GM21423 (cell line): ENCODE measurements around the gene POLD2.
"Not testable (repeated sequence)": the region's sequence is repeated elsewhere in the genome, so short reads cannot be mapped to it uniquely, and the experiment has no call there.

Experiments
- ATAC-seq: cut with Tn5 transposase; IDR thresholded peaks from one replicate; pipeline ENCODE4 v1.9.1; 2021; ENCODE audit warnings: mild to moderate bottlenecking, moderate library complexity; ENCODE audit not compliant: unreplicated experiment

POLD2 gene

GRCh38 chr7:44139311-44140010, 16.1 kb upstream of the POLD2 start:
- no peak for ATAC-seq

GRCh38 chr7:44138698-44139097, 15.3 kb upstream of the POLD2 start:
- no peak for ATAC-seq

DNA sequence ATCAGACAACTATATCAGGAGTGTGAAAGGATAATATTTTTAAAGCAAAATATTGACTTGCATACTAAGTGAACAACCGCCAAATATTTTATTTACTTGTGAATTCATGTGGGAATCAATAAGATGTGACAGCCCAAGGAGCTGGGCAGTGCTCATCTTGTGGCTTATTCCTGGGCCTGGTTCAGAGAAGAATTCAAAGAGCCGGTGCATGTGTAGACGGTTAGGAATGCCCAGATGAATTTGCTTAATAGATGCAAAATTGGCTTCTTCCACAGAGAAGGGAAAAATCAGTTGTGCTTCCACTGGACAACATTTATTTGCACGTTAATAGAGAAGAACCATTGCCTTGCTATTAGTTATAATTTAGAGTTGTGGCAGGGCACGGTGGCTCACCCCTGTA, 13.4 kb upstream of the POLD2 start:
- ATAC-seq = no peak

DNA sequence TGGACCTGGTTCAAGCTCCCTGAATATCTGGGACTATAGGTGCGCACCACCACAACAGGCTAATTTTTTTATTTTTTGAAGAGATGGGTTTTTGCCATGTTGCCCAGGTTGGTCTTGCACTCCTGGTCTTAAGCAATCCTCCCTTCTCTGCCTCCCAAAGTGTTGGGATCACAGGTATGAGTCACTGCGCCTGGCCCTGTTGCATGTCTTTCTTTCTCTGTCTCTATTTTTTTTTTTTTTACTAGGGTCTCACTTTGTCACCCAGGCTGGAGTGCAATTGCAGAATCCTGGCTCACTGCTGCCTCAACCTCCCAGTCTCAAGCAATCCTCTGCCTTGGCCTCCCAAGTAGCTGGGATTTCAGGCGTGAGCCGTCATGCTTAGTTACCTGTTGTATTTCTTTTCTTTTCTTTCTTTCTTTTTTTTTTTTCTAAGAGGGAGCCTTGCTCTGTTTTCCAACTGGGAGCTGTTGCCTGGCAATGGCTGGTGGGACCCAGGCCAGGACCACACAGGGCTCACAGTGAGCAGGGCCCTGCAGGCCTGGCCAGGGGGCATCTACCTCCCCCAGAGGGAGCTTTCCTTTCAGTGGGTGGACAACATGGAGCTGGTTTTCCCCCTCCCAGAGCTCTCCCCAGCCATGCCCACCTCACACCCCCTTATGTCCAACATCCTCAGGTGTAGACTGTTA, 11.7 kb upstream of the POLD2 start:
- no peak for ATAC-seq

- no peak for ATAC-seq
Measured at GRCh38 chr7:44133295-44133694, 9.9 kb upstream of the POLD2 start.

- ATAC-seq = no peak
Measured at GRCh38 chr7:44132039-44132438, 8.7 kb upstream of the POLD2 start.

DNA sequence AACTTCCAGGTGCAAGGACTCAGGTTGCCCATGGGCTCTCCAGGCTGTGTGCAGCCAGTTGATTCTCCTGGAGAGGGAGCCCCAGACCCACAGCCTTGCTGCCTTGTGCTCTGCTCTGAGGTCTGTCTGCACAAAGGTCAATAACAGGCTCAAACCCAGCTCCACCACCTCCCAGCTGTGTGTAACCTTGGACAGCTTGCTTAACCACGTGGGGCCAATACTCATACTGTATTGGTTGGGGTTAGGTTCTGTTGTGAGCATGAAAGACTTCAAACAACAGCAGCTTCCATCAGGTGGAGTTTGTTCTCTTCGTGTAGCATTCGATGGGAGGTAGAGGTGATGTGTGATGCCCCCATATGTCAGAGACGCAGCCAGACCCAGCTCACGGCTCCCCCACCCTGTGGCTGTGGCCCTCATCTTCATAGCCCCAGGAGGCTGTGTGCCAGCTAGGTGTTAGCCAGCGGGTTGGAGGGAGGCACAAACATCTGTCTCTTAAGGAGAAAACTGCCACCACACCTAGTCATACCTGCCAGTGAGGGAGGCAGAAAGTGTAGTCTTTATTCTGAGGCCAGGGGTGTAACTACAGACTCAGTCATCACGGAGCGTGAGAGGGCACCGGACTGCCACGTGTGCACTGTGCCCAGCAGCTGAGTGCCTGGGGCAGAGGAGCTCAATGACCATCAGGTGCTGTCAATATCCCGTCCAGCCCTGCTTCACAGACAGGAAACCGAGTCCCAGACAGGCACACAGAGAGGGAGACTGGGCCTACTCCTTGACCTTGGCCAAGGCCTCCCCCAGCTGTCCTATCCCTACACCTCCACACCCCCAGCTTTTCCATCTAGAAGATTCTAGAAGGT, 8.1 kb upstream of the POLD2 start:
- ATAC-seq = no peak

DNA sequence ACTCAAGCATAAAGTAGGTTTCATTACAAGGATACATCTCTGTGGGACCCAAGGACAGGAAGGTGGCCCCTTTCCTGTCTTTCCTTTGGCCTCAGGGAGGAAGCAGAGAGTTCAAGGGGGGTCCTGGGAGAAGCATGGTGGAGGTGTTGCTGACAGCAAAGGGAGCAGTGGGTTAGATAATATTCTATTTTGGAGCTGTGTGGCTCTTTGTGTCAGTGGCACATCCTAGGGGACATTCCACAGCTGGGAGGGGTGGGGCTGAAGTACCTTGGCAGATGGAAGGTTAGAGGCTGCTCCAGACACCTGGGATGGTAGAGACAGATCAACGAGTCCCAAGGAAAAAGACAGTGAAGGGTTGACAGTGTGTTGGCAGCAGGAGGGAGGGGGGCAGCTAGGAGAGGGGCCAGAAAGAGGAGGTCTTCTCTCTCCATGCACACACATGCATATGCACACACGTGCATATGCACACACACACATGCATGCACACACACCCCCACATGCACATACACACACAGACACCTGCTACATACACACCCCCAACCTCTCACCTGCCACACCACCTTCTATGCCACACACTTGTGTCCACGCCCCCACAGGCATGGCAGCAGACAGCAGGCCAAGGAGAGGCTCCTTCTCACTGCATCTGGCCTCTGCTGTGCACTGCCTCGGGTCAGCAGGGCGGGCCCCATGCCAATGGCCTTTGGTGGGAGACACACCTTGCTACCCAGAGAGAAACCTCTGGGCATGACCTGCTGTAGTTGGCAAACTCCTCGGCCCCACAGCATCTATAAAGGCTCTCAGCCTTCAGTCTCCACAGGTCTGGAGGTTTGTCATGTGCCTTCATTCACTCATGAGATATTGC, 5.6 kb upstream of the POLD2 start:
- ATAC-seq = no peak

DNA sequence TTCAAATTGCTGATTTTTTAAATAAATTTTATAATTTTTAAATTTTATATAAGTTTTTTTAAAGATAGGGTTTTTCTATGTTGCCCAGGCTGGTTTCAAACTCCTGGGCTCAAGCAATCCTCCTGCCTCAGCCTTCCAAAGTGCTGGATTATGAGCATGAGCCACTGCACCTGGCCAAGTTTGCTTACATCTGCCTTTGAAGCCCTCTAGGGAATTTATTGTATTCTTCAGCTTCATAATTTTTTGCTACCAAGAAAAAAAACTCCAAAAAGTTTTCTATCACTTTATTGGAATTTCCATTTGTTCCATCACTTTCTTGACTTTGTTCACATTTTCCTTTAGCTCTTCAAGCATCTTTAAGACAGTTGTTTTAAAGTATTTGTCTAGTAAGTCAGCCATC, 3.8 kb upstream of the POLD2 start:
- ATAC-seq = no peak

DNA sequence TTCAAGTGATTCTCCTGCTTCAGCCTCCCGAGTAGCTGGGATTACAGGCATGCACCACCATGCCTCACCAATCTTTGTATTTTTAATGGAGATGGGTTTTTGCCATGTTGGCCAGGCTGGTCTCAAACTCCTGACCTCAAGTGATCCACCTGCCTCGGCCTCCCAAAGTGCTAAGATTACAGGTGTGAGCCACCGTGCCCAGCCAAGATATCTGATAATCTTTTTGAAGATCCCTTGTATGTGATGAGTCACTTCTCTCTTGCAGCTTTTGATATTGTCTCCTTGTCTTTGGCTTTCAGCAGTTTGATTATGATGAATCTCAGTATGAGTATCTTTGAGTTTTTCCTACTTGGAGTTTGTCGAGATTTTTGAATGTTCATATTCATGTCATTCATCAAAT, 3.2 kb upstream of the POLD2 start:
- ATAC-seq = not testable (repeated sequence)

DNA sequence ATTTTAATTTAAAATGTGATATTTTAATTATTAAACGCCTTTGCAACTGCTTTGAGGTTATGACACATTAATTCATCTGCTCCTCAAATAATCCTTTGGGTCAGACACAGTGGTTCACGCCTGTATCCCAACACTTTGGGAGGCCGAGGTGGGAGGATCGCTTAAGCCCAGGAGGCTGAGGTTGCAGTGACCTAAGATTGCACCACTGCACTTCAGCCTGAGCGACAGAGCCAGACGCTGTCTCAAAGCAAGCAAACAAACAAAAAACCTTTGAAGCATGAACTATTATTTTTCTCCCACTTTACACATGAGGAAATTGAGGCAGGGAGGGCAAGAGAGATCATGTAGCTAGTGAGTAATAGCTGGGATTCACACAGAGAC, 1.5 kb upstream of the POLD2 start:
- ATAC-seq = no peak

DNA sequence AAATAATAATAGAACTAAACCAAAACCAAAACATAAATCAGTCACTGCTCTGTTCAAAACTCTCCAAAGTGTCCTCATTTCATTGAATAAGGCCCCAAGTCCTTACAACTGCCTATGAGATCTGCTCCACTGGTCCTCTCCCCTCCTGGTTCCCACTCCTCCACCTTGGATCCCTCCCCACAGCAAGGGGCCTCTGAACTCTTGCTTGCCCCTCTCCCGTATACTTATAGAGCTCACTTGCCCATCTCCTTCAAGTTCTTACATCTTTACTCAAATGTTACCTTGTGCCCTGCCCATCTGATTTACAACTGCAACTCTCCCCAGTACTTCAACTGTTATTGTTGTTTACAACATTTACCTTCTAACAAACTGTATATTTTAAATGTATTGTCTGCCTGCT, 819 bp downstream of the POLD2 start:
- no peak for ATAC-seq

GRCh38 chr7:44121761-44122420, 1.5 kb downstream of the POLD2 start:
- no peak for ATAC-seq

DNA sequence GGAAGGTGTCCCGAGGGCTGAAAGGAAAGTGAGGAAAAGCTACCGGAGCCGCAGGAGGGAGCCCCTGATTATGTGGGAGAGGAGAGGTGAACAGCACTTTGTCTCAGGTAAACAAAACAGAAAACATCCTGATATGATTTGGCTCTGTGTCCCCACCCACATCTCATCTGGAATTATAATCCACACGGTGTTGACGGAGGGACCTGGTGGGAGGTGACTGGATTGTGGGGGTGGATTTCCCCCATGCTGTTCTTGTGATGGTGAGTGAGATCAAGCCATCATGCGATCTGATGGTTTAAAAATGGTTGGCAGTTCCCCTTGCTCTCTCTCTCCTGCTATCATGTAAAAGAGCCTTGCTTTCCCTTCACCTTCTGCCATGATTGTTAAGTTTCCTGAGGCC, 3.0 kb downstream of the POLD2 start:
- no peak for ATAC-seq

- ATAC-seq = no peak
Measured at GRCh38 chr7:44119829-44120380, 3.4 kb downstream of the POLD2 start.

- ATAC-seq = no peak
Measured at GRCh38 chr7:44117801-44118429, 5.4 kb downstream of the POLD2 start.

DNA sequence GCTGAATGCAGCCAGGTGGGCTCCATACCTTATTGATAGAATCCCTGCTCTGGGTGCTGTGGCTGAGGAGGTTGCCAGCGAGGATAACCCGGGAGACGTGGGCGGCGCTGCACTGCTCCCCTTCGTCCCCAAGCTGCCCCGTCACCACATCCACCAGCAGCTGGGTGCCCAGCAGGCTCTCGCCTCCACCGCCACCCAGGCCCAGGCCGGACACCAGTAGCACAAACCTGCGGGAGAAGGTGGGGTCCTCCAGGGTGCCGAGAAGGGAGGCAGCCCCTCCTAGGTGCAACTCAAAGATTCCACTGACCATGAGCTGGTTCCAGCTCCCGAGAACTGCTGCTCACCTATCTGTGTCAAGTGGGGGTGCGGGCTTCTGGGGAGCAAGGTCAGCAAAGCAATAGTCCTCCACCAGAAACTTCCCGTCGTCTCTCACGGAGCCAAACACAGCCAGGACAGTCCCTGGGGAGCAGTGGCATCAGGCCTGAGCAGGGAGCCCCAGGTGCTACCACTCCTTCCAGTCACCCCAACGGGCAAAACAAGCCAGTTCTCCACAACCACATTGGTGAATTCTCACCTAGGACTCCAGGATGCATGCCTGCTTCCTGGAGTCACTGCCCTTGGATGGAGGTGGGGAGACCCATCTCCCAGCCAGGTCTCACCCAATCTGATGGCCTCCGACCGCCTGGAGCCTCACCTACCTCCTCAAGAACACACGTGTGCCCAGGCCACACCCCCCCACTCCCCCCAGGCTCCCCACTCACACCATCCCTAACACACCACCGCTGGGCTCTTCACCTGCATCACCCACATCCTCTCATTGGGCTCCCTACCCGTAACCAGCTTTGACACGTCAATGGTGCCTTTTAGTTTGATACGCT, 6.3 kb downstream of the POLD2 start:
- no peak for ATAC-seq

GRCh38 chr7:44116087-44116788, 7.1 kb downstream of the POLD2 start:
- no peak for ATAC-seq
